HepG2 (cell line): ENCODE results near the gene GMFB. TPM values are rescaled to one million over a fixed set of nuclear protein-coding genes. Genes with fewer than 3 reads are reported as not detected.

Source experiments
- CEBPG ChIP-seq: IDR thresholded peaks from 2 replicates; pipeline ENCODE4 v1.6.1; 2016
- CREB1 ChIP-seq, 2 experiments: fragments of 450-650 bp in 1 of 2; IDR thresholded peaks; 2 replicates each; pipeline ENCODE4 v1.6.1; 2016 to 2017; ENCODE audit warnings: control low read depth in 1 of 2, mild to moderate bottlenecking in 1 of 2, missing compliant biosample characterization in 1 of 2, missing genetic modification characterization in 1 of 2
- EHMT2 ChIP-seq: fragments of 200-600 bp; sonication (generic); IDR thresholded peaks from 2 replicates; pipeline ENCODE4 v1.7.0; 2017; ENCODE audit warnings: antibody characterized with exemption, low read depth, low read length, borderline replicate concordance
- FOXO1 ChIP-seq: sonication (generic); formaldehyde crosslinking; IDR thresholded peaks from 2 replicates; pipeline ENCODE4 v1.4.0; 2020; ENCODE audit warnings: missing genetic modification reagents
- HNF4A ChIP-seq: sonication (generic); formaldehyde crosslinking; IDR thresholded peaks from 2 replicates; pipeline ENCODE4 v1.4.0; 2020; ENCODE audit warnings: missing genetic modification reagents
- HNF4G ChIP-seq, 2 experiments: sonication (generic) in 1 of 2; formaldehyde crosslinking in 1 of 2; IDR thresholded peaks; 2 replicates each; pipeline versions ENCODE4 v1.4.0 to v1.6.1; 2011 to 2020; ENCODE audit warnings: borderline replicate concordance in 2 of 2, low read depth in 2 of 2, mild to moderate bottlenecking in 2 of 2, low read length in 1 of 2, missing genetic modification reagents in 1 of 2, moderate library complexity in 1 of 2
- HNRNPLL ChIP-seq: fragments of 200-400 bp; formaldehyde crosslinking; IDR thresholded peaks from 2 replicates; pipeline ENCODE4 v1.6.1; 2017; ENCODE audit warnings: mild to moderate bottlenecking, low read depth, low read length; ENCODE audit not compliant: poor library complexity, severe bottlenecking
- IRX3 ChIP-seq: sonication (generic); formaldehyde crosslinking; IDR thresholded peaks from 2 replicates; pipeline ENCODE4 v1.8.1; 2023; ENCODE audit warnings: mild to moderate bottlenecking, low read depth, missing genetic modification reagents, borderline replicate concordance
- JUNB ChIP-seq: sonication (generic); formaldehyde crosslinking; IDR thresholded peaks from 2 replicates; pipeline ENCODE4 v1.8.0; 2022; ENCODE audit warnings: missing genetic modification reagents, mild to moderate bottlenecking, borderline replicate concordance
- KDM2A ChIP-seq: sonication (generic); formaldehyde crosslinking; IDR thresholded peaks from 2 replicates; pipeline ENCODE4 v1.4.0; 2020; ENCODE audit warnings: low read depth, missing genetic modification reagents, borderline replicate concordance
- KDM5B ChIP-seq: sonication (generic); formaldehyde crosslinking; IDR thresholded peaks from 2 replicates; pipeline ENCODE4 v1.4.0; 2020; ENCODE audit warnings: missing genetic modification reagents, mild to moderate bottlenecking, borderline replicate concordance
- KLF11 ChIP-seq: IDR thresholded peaks from 2 replicates; pipeline ENCODE4 v1.6.1; 2016; ENCODE audit warnings: missing compliant biosample characterization
- NCOA5 ChIP-seq: sonication (generic); formaldehyde crosslinking; IDR thresholded peaks from 2 replicates; pipeline ENCODE4 v1.4.0; 2020; ENCODE audit warnings: missing genetic modification reagents
- PCBP2 ChIP-seq: fragments of 200-400 bp; formaldehyde crosslinking; optimal IDR thresholded peaks from 2 replicates; pipeline ENCODE3; 2018; ENCODE audit warnings: low read length, low read depth; ENCODE audit not compliant: poor library complexity, severe bottlenecking
- RFX1 ChIP-seq: fragments of 450-650 bp; IDR thresholded peaks from 2 replicates; pipeline ENCODE4 v1.6.1; 2017
- SP4 ChIP-seq: sonication (generic); formaldehyde crosslinking; IDR thresholded peaks from 2 replicates; pipeline ENCODE4 v1.8.1; 2023; ENCODE audit warnings: mild to moderate bottlenecking, missing genetic modification reagents
- THAP11 ChIP-seq: IDR thresholded peaks from 2 replicates; pipeline ENCODE4 v1.6.1; 2016; ENCODE audit warnings: missing biosample characterization, missing genetic modification reagents
- ZFP91 ChIP-seq: sonication (generic); formaldehyde crosslinking; IDR thresholded peaks from 2 replicates; pipeline ENCODE4 v1.9.0; 2022; ENCODE audit warnings: missing genetic modification reagents, mild to moderate bottlenecking, borderline replicate concordance
- ZNF124 ChIP-seq: sonication (generic); formaldehyde crosslinking; IDR thresholded peaks from 2 replicates; pipeline ENCODE4 v1.4.0; 2020; ENCODE audit warnings: missing genetic modification reagents
- ZNF234 ChIP-seq: sonication (generic); formaldehyde crosslinking; conservative IDR thresholded peaks from 2 replicates; pipeline ENCODE4 v1.5.1; 2020; ENCODE audit warnings: mild to moderate bottlenecking, missing genetic modification reagents
- ZNF24 ChIP-seq: fragments of 450-650 bp; IDR thresholded peaks from 2 replicates; pipeline ENCODE4 v1.6.1; 2017; ENCODE audit warnings: antibody characterized with exemption, mild to moderate bottlenecking
- ZNF256 ChIP-seq: sonication (generic); formaldehyde crosslinking; conservative IDR thresholded peaks from 2 replicates; pipeline ENCODE4 v1.4.0; 2020; ENCODE audit warnings: missing genetic modification reagents
- ZNF296 ChIP-seq: sonication (generic); formaldehyde crosslinking; conservative IDR thresholded peaks from 2 replicates; pipeline ENCODE4 v1.5.0; 2020; ENCODE audit warnings: mild to moderate bottlenecking, missing genetic modification reagents
- ZNF513 ChIP-seq: sonication (generic); formaldehyde crosslinking; conservative IDR thresholded peaks from 2 replicates; pipeline ENCODE4 v1.5.0; 2020; ENCODE audit warnings: missing genetic modification reagents
- ZNF547 ChIP-seq: sonication (generic); formaldehyde crosslinking; IDR thresholded peaks from 2 replicates; pipeline ENCODE4 v1.5.1; 2020; ENCODE audit warnings: mild to moderate bottlenecking, missing genetic modification reagents
- ZNF564 ChIP-seq: sonication (generic); formaldehyde crosslinking; IDR thresholded peaks from 2 replicates; pipeline ENCODE4 v1.8.1; 2023; ENCODE audit warnings: mild to moderate bottlenecking, missing genetic modification reagents
- ZNF576 ChIP-seq: sonication (generic); formaldehyde crosslinking; IDR thresholded peaks from 2 replicates; pipeline ENCODE4 v1.4.0; 2020; ENCODE audit warnings: mild to moderate bottlenecking, missing genetic modification reagents
- polyA plus RNA-seq, 8 experiments: library from polyadenylated mRNA; depleted of rRNA in 3 of 8; stranded (reverse) in 7 of 8; unstranded in 1 of 8; fragments of >200 nt; fragmentation: Illumina TruSeq in 4 of 8; extraction: Trizol in 4 of 8; gene quantifications; 2 replicates each; pipeline versions ENCODE4 v1.2.1 to v1.2.3, GENCODE V29; 2011 to 2016; ENCODE audit warnings: low read depth in 4 of 8, missing spikeins in 1 of 8, mixed read lengths in 1 of 8; ENCODE audit not compliant: insufficient read depth in 1 of 8
- total RNA-seq, 5 experiments: library from RNA; depleted of rRNA; stranded (reverse); fragments of >200 nt; fragmentation: Illumina TruSeq; extraction: Trizol; gene quantifications; 2 replicates each; pipeline ENCODE4 v1.2.3, GENCODE V29; 2016; ENCODE audit warnings: low read depth in 1 of 5

GMFB gene
- total and polyA plus RNA-seq, 2 of the 13 experiments (the other 11 are each of a cell fraction or from before 2014, with no cell fraction given): 17.3 to 68.2 TPM

GRCh38 chr14:54509546-54510501 is 21.0 kb upstream of the GMFB start, which contains the start of gene CGRRF1 (continued):
- TF ChIP-seq IRX3 (CRISPR knock-in tag) (peak; percentile 19; the same call in 1 of the 2 replicates), ZNF124 (CRISPR knock-in tag) (peak; percentile 74), HNF4A (CRISPR knock-in tag) (0 out of 2 replicates have a peak, but pooled peaks have one; percentile 29), HNF4G (IDR thresholded peaks at IDR 0.05; ENCODE audit: borderline replicate concordance, low read depth, low read length) (no peak), HNF4G (CRISPR knock-in tag; IDR thresholded peaks at IDR 0.05; ENCODE audit: borderline replicate concordance, low read depth) (peak; percentile 52), RFX1 (no peak), CEBPG (CRISPR knock-in tag) (0 out of 2 replicates have a peak, but pooled peaks have one; percentile 16), ZNF256 (CRISPR knock-in tag) (no peak), ZNF576 (CRISPR knock-in tag) (no peak), ZNF547 (CRISPR knock-in tag) (peak; percentile 91), FOXO1 (CRISPR knock-in tag) (peak; percentile 46; the same call in 1 of the 2 replicates), EHMT2 (no peak; the same call in 1 of the 2 replicates), JUNB (CRISPR knock-in tag) (no peak), ZNF234 (CRISPR knock-in tag) (no peak), ZNF564 (no peak), ZNF24 (no peak), NCOA5 (CRISPR knock-in tag) (no peak), SP4 (peak; percentile 94), ZNF513 (no peak), CREB1 (IDR thresholded peaks at IDR 0.05) (peak; percentile 46), CREB1 (CRISPR knock-in tag; IDR thresholded peaks at IDR 0.05) (peak; percentile 58; the same call in 1 of the 2 replicates), HNRNPLL (peak; percentile 69), THAP11 (peak; percentile 90), PCBP2 (no peak), KLF11 (CRISPR knock-in tag) (0 out of 2 replicates have a peak, but pooled peaks have one; percentile 39), ZFP91 (peak; percentile 95), KDM5B (CRISPR knock-in tag) (peak; percentile 64; the same call in 1 of the 2 replicates), ZNF296 (no peak), KDM2A (CRISPR knock-in tag) (peak; percentile 84; the same call in 1 of the 2 replicates)
